GM19025 (cell line): Measurements from ENCODE around the gene FBXO9.
A peak's percentile ranks its signal among the peaks of the same experiment; 100 is the strongest.

Experiments
- ATAC-seq: cut with Tn5 transposase; IDR thresholded peaks from one replicate; pipeline ENCODE4 v1.9.1; 2021; ENCODE audit warnings: mild to moderate bottlenecking, low read depth, moderate library complexity; ENCODE audit not compliant: unreplicated experiment

Gene FBXO9

DNA sequence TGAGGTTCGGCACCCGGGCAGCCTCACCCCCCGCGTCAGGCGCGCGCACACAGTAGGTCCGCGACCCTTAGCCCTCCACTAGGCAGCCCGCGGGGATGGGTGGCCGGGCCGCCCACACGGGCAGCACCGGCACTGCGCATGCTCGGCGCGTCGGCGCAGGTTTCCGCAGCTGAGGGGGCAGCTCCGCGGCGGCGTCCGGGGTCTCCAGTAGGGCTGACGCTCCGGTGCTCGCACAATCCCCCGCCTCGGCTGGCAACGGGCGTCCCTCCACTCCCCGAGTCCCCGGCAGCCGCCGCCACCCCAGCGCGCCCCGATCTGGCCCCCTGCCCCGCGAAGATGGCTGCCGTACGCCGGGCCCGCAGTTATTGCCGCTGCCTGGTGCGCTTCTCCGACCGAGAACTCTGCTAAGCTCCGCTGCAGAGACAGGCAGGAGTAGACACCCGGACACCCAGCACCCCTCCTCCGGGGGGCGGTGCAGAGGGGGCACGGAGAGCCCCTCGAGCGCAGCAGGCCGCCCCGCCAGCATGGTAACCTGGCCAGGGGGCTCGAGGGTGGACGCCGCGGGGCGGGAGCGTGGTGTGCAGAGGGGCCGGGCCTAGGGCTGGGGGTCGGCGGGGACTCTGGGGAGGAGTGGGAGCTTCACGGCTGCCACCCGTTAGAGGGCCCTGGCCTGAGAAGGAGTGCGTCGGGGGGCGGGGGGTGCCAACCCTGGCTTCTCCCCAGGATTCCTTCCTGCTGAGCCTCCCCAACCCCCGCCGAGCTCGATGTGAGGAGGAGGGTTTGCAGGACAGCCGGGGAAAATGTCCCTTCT, at the start of gene FBXO9:
FBXO9 (plus strand) TSS at position 139 of the 811 bp plus-strand sequence; CDS start at position 525, 386 bp downstream.
- peak; percentile 41 for ATAC-seq

GRCh38 chr6:53015486-53015885, 49.7 kb upstream of the FBXO9 start:
- ATAC-seq = no peak

GRCh38 chr6:53018446-53018845, 46.8 kb upstream of the FBXO9 start:
- no peak for ATAC-seq

DNA sequence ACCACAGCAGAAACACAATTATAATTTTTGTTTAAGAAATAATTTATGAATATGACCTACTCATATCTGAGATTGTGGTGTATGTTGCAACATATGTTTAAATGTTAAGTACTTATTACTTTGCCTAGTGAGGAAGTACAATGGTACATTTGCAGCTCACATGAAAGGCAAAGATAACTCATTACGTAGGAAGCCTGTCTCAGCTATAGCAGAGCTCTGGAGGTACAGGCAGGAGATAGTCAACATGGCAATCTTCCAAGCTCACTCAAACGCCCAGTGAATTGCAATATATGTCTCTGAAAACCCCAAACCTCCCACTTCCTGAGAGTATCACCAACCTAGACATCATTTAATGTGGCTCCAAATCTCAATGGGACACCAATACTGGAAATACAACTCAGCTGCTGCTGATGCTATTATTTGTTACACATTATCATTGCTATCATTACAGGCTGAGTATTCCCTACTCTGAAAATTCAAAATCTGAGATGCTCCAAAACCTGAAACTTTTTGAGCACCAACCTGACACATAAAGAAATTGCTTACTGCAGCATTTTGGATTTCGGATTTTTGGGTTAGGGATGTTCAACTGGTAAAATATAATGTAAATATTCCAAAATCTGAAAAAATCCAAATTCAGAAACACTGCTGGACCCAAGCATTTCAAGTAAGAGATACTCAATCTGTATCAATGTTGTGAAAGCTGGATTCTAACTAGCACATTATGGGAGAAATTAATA, 45.0 kb upstream of the FBXO9 start:
- no peak for ATAC-seq

DNA sequence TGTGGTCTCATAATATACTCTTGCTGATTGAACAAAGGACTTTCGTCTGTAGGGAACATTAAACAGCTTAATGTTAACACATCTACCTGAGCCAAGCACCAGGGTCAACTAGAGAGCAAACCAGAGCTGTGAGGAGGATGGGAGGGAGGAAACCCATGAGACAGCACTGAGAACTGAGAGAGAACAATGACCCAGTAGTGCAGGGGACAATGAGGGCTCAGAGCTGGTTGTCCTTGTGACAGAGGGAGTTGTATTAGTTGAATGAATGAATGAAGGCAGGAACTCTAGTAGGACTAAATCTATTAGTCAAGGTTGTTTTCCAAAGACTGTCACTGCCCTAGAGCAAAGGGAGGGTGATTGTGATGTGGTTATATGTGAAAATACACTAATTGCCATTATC, 41.9 kb upstream of the FBXO9 start:
- no peak for ATAC-seq

GRCh38 chr6:53026526-53026925, 38.7 kb upstream of the FBXO9 start:
- no peak for ATAC-seq

- no peak for ATAC-seq
Observed at GRCh38 chr6:53027131-53027718, 38.0 kb upstream of the FBXO9 start.

- ATAC-seq = no peak
Observed at GRCh38 chr6:53028467-53028866, 36.7 kb upstream of the FBXO9 start.

- ATAC-seq = no peak
Observed at GRCh38 chr6:53029257-53029656, 35.9 kb upstream of the FBXO9 start.

- ATAC-seq = no peak
Observed at GRCh38 chr6:53029761-53030160, 35.4 kb upstream of the FBXO9 start.

GRCh38 chr6:53031281-53031680, 33.9 kb upstream of the FBXO9 start:
- no peak for ATAC-seq

DNA sequence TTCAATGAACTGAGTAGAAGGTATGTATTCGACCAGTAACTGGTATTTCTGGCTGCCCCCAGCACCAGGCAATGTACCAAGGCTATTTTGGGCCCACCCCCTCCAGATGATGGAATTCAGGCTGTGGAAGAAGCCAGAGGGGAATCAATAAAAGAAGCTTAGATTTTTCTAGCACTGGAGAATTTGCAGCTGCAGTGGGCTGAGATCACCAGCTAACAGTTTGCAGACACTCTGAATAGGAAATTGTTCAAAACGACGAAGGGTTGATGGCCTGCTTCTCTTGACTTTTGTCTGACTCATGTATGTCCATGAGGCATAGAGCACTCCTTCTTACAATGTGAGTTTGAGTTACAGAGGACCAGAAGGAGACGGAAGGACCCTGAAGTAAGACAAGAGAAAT, 32.4 kb upstream of the FBXO9 start:
- no peak for ATAC-seq

- ATAC-seq = no peak
Observed at GRCh38 chr6:53033764-53034163, 31.4 kb upstream of the FBXO9 start.

DNA sequence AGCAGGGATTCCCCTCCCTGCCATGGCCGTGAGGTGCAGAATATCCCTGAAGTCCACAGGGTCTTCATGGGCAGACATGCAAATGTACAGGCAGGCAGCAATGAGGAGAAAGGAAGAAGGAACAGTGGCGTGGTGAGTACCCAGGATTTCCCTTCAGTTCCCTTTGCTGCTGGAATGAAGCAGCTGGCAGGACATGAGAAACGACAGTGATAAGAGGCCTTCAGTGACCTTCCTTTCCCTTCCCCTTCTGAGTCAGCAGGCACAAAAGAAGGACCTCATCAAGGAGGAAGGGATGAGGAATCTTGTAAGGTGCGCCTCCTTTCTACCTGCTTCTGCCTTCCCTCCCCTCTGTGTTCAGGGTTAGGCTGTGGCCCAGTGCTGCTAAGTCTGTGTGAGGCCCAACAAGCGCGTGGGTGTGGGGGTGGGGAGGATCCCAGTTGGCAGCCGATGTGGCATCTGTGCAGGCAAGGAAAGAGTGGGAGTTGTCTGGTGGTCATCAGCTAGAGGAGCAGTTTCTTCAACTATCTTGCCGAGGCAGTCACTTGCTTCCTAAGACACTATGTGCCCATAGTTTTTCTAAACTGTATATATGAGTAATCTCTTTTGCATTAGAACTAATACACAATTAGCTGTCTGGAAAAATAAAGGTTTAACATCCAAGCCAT, 29.5 kb upstream of the FBXO9 start:
- ATAC-seq = no peak

DNA sequence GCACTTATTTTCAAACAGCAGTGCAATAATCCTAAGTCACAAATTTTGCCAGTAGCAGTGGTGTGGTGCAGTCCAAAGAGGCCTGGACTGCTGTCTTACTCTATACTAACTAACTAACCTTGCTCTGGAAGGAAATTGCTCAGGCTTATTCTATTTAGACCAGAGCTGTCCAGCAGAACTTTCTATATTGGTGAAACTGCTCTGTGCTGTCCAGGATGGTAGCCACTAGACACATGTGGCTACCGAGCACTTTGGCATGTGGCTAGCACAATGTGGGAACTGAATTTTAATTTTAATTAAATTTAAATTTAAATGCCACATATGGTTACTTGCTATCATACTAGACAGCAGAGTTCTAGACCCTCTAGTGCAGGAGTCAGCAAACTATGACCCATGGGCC, 27.1 kb upstream of the FBXO9 start:
- no peak for ATAC-seq

DNA sequence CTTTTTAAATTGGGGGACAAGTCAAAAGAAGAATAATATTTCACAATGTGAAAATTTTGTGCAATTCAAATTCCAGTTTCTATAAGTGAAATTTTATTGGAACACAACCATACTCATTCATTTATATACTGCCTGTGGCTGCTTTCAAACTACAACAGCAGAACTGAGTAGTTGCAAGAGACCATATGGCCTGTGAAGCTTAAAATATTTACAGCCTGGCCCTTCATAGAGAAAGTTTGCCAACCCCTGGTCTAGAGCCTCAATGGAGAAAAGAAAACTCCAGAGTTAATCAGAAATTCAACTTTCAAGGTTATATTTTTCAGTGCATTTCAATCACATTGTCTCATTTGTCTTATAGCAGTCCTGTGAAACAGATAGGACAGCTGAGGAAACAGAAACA, 26.6 kb upstream of the FBXO9 start:
- no peak for ATAC-seq

DNA sequence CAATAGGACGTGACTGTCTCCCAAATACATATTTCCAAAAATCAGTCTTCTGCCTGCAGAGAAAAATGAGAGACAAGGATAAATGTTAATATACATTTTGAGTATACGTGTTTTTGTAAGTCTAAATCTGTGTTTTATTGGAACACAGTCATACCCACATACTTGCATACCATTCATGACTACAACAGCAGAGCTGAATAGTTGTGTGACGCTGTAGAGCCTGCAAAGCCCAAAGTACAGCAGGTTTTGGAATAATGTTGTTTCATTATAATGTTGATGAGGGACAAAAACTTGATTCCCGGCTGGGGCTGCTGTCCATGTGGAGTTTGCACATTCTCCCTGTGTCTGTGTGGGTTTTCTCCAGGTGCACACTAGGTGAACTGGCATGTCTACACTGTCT, 23.8 kb upstream of the FBXO9 start:
- ATAC-seq = no peak

- ATAC-seq = no peak
Observed at GRCh38 chr6:53042112-53042511, 23.1 kb upstream of the FBXO9 start.

DNA sequence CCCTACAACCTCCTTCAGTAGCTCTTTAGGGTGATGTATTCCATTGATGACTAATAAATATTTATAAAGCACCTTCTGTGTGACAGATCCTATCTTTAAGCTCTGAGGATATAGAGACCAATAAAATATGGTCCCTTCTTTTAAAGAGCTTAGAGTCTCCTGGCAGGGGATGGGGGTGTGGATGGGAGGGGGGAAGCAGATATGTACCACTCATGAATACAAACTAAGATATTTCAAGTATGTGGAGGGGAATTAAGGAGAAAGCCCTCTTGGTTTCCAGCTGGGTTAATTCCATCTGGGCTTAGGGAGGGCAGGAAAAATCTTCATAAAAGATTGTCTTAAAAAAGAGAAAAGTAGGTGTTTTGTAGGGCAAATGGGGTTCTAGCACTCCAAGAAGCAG, 21.6 kb upstream of the FBXO9 start:
- ATAC-seq = no peak

GRCh38 chr6:53044071-53044470, 21.1 kb upstream of the FBXO9 start:
- no peak for ATAC-seq

GRCh38 chr6:53044572-53044971, 20.6 kb upstream of the FBXO9 start:
- ATAC-seq = no peak
